WTC11 (cell line): ENCODE results near the gene DCAF15. TPM values are rescaled to one million over a fixed set of nuclear protein-coding genes. Genes with fewer than 3 reads are reported as not detected.

ENCODE experiments used
- ATAC-seq: fragments of 200-7000 bp; cut with Tn5 transposase; 2 replicates; pipeline ENCODE4 v1.10.0; 2021; ENCODE audit warnings: mild to moderate bottlenecking, moderate library complexity
- CTCF ChIA-PET: fragments of 300-600 bp; sonication (Branson Sonifier 250); formaldehyde crosslinking; loops from one replicate; lab custom pipeline; 2021; ENCODE audit warnings: antibody characterized with exemption; lab: Charles Lee
- POLR2A ChIA-PET: fragments of 350-600 bp; sonication (Branson Sonifier 250); formaldehyde crosslinking; loops from one replicate; lab custom pipeline; 2021; ENCODE audit warnings: antibody characterized with exemption; lab: Charles Lee
- DNase-seq: peaks from one replicate; pipeline ENCODE4 v3.0.0; 2021; ENCODE audit warnings: low spot score
- H3K27ac Mint-ChIP-seq: 2 replicates; pipeline ENCODE4 v1.8.0; 2021; ENCODE audit warnings: mixed read lengths
- H3K27me3 Mint-ChIP-seq: 2 replicates; pipeline ENCODE4 v1.8.0; 2021; ENCODE audit warnings: low read depth, mild to moderate bottlenecking, moderate library complexity, mixed read lengths
- H3K36me3 Mint-ChIP-seq: 2 replicates; pipeline ENCODE4 v1.8.0; 2021; ENCODE audit warnings: mixed read lengths
- H3K4me1 Mint-ChIP-seq: 2 replicates; pipeline ENCODE4 v1.8.0; 2022; ENCODE audit warnings: mixed read lengths
- H3K4me3 Mint-ChIP-seq: 2 replicates; pipeline ENCODE4 v1.8.0; 2021; ENCODE audit warnings: mild to moderate bottlenecking, moderate library complexity, mixed read lengths
- H3K9me3 Mint-ChIP-seq: 2 replicates; pipeline ENCODE4 v1.8.0; 2021; ENCODE audit warnings: mixed read lengths
- ATF2 ChIP-seq: sonication (generic); formaldehyde crosslinking; IDR thresholded peaks from 2 replicates; pipeline ENCODE4 v1.8.1; 2022; ENCODE audit warnings: low read depth, missing genetic modification reagents, borderline replicate concordance
- CBFB ChIP-seq: sonication (generic); formaldehyde crosslinking; IDR thresholded peaks from 2 replicates; pipeline ENCODE4 v1.8.1; 2022; ENCODE audit warnings: mild to moderate bottlenecking, low read depth, missing genetic modification reagents
- CREB1 ChIP-seq: sonication (generic); formaldehyde crosslinking; IDR thresholded peaks from 2 replicates; pipeline ENCODE4 v1.8.0; 2023; ENCODE audit warnings: mild to moderate bottlenecking, missing genetic modification reagents
- FOXJ3 ChIP-seq: sonication (generic); formaldehyde crosslinking; IDR thresholded peaks from 2 replicates; pipeline ENCODE4 v1.9.0; 2021; ENCODE audit warnings: missing genetic modification reagents, mild to moderate bottlenecking, borderline replicate concordance
- FOXP1 ChIP-seq: sonication (generic); formaldehyde crosslinking; IDR thresholded peaks from 2 replicates; pipeline ENCODE4 v1.8.0; 2022; ENCODE audit warnings: missing genetic modification reagents, mild to moderate bottlenecking, moderate library complexity, borderline replicate concordance
- NFATC4 ChIP-seq: fragments of 250-450 bp; sonication (Bioruptor Pico); IDR thresholded peaks from 2 replicates; pipeline ENCODE4 v1.9.0; 2021; ENCODE audit warnings: mild to moderate bottlenecking
- NR1H2 ChIP-seq: sonication (generic); formaldehyde crosslinking; IDR thresholded peaks from 2 replicates; pipeline ENCODE4 v1.9.0; 2021; ENCODE audit warnings: mild to moderate bottlenecking, moderate library complexity, missing genetic modification reagents
- NR3C1 ChIP-seq: sonication (generic); formaldehyde crosslinking; conservative IDR thresholded peaks from 2 replicates; pipeline ENCODE4 v1.8.1; 2023; ENCODE audit warnings: low read depth, mild to moderate bottlenecking, missing genetic modification reagents
- TEAD1 ChIP-seq: sonication (generic); formaldehyde crosslinking; IDR thresholded peaks from 2 replicates; pipeline ENCODE4 v1.8.0; 2022; ENCODE audit warnings: mild to moderate bottlenecking, missing genetic modification reagents
- TP53 ChIP-seq: sonication (generic); formaldehyde crosslinking; IDR thresholded peaks from 2 replicates; pipeline ENCODE4 v1.8.1; 2023; ENCODE audit warnings: mild to moderate bottlenecking, missing genetic modification reagents
- USF1 ChIP-seq: sonication (generic); formaldehyde crosslinking; IDR thresholded peaks from 2 replicates; pipeline ENCODE4 v1.8.0; 2022; ENCODE audit warnings: mild to moderate bottlenecking, missing genetic modification reagents
- ZNF121 ChIP-seq: sonication (generic); formaldehyde crosslinking; IDR thresholded peaks from 2 replicates; pipeline ENCODE4 v1.8.0; 2023; ENCODE audit warnings: missing genetic modification reagents
- ZNF317 ChIP-seq: sonication (generic); formaldehyde crosslinking; IDR thresholded peaks from 2 replicates; pipeline ENCODE4 v1.8.1; 2023; ENCODE audit warnings: low read depth, mild to moderate bottlenecking, moderate library complexity, missing genetic modification reagents, borderline replicate concordance
- total RNA-seq: library from RNA; stranded (reverse); gene quantifications from 3 replicates; pipeline ENCODE4 v1.2.3, GENCODE V29; 2021
- TF ChIP-seq, protein P1 (sequence below): sonication (generic); formaldehyde crosslinking; IDR thresholded peaks from 2 replicates; pipeline ENCODE4 v1.8.1; 2022; ENCODE audit warnings: missing genetic modification reagents, borderline replicate concordance
- TF ChIP-seq, protein P2 (sequence below): sonication (generic); formaldehyde crosslinking; IDR thresholded peaks from 2 replicates; pipeline ENCODE4 v1.8.0; 2023; ENCODE audit warnings: missing genetic modification reagents, mild to moderate bottlenecking, borderline replicate concordance
- TF ChIP-seq, protein P3 (sequence below): sonication (generic); formaldehyde crosslinking; IDR thresholded peaks from 2 replicates; pipeline ENCODE4 v1.8.1; 2023; ENCODE audit warnings: mild to moderate bottlenecking, missing genetic modification reagents, borderline replicate concordance

The DCAF15 gene
- total RNA-seq, 1 experiment from 2014 or later: 82.9 TPM

- no peak for TF ChIP-seq NR1H2
- TF ChIP-seq NR3C1: no peak
Measured at GRCh38 chr19:13997631-13997962, 45.3 kb downstream of the DCAF15 start (continued).

DNA sequence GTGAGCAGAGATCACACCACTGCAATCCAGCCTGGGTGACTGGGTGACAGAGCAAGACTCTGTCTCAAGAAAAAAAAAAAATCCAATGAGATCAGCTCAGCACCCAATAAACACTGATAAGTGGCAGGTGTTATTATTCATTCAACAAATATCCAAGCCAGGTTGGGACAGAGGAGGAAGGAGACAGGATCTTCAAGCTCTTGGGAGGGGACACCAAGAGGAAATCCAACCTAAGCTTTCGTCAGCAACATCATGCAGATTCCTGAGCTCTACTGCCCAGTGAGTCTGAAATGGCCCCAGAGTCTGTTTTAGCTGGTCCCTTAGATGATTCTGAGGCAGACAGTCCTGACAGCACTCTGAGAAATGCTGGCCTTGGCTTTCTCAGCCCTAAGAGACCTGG, 46.1 kb downstream of the DCAF15 start:
- no peak for ATAC-seq
- ChIA-PET CTCF (no interaction called here), POLR2A (no interaction called here)
- H3K9me3 Mint-ChIP-seq: peaks cover 11% of the 10 kb centered on the region
- no peak overlapping the region for H3K4me3 Mint-ChIP-seq
- TF ChIP-seq USF1 (no peak), TP53 (CRISPR knock-in tag) (no peak), ATF2 (CRISPR knock-in tag) (no peak), FOXP1 (CRISPR knock-in tag) (no peak), CBFB (CRISPR knock-in tag) (no peak), FOXJ3 (CRISPR knock-in tag) (no peak), ZNF121 (no peak), CREB1 (CRISPR knock-in tag) (no peak), ZNF317 (CRISPR knock-in tag) (no peak), TEAD1 (CRISPR knock-in tag) (no peak), NFATC4 (CRISPR knock-in tag) (no peak)
- TF ChIP-seq, protein P1, sequence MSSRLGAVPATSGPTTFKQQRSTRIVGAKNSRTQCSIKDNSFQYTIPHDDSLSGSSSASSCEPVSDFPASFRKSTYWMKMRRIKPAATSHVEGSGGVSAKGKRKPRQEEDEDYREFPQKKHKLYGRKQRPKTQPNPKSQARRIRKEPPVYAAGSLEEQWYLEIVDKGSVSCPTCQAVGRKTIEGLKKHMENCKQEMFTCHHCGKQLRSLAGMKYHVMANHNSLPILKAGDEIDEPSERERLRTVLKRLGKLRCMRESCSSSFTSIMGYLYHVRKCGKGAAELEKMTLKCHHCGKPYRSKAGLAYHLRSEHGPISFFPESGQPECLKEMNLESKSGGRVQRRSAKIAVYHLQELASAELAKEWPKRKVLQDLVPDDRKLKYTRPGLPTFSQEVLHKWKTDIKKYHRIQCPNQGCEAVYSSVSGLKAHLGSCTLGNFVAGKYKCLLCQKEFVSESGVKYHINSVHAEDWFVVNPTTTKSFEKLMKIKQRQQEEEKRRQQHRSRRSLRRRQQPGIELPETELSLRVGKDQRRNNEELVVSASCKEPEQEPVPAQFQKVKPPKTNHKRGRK (CRISPR knock-in tag): no peak
- TF ChIP-seq, protein P2, sequence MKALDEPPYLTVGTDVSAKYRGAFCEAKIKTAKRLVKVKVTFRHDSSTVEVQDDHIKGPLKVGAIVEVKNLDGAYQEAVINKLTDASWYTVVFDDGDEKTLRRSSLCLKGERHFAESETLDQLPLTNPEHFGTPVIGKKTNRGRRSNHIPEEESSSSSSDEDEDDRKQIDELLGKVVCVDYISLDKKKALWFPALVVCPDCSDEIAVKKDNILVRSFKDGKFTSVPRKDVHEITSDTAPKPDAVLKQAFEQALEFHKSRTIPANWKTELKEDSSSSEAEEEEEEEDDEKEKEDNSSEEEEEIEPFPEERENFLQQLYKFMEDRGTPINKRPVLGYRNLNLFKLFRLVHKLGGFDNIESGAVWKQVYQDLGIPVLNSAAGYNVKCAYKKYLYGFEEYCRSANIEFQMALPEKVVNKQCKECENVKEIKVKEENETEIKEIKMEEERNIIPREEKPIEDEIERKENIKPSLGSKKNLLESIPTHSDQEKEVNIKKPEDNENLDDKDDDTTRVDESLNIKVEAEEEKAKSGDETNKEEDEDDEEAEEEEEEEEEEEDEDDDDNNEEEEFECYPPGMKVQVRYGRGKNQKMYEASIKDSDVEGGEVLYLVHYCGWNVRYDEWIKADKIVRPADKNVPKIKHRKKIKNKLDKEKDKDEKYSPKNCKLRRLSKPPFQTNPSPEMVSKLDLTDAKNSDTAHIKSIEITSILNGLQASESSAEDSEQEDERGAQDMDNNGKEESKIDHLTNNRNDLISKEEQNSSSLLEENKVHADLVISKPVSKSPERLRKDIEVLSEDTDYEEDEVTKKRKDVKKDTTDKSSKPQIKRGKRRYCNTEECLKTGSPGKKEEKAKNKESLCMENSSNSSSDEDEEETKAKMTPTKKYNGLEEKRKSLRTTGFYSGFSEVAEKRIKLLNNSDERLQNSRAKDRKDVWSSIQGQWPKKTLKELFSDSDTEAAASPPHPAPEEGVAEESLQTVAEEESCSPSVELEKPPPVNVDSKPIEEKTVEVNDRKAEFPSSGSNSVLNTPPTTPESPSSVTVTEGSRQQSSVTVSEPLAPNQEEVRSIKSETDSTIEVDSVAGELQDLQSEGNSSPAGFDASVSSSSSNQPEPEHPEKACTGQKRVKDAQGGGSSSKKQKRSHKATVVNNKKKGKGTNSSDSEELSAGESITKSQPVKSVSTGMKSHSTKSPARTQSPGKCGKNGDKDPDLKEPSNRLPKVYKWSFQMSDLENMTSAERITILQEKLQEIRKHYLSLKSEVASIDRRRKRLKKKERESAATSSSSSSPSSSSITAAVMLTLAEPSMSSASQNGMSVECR: no peak
- TF ChIP-seq, protein P3, sequence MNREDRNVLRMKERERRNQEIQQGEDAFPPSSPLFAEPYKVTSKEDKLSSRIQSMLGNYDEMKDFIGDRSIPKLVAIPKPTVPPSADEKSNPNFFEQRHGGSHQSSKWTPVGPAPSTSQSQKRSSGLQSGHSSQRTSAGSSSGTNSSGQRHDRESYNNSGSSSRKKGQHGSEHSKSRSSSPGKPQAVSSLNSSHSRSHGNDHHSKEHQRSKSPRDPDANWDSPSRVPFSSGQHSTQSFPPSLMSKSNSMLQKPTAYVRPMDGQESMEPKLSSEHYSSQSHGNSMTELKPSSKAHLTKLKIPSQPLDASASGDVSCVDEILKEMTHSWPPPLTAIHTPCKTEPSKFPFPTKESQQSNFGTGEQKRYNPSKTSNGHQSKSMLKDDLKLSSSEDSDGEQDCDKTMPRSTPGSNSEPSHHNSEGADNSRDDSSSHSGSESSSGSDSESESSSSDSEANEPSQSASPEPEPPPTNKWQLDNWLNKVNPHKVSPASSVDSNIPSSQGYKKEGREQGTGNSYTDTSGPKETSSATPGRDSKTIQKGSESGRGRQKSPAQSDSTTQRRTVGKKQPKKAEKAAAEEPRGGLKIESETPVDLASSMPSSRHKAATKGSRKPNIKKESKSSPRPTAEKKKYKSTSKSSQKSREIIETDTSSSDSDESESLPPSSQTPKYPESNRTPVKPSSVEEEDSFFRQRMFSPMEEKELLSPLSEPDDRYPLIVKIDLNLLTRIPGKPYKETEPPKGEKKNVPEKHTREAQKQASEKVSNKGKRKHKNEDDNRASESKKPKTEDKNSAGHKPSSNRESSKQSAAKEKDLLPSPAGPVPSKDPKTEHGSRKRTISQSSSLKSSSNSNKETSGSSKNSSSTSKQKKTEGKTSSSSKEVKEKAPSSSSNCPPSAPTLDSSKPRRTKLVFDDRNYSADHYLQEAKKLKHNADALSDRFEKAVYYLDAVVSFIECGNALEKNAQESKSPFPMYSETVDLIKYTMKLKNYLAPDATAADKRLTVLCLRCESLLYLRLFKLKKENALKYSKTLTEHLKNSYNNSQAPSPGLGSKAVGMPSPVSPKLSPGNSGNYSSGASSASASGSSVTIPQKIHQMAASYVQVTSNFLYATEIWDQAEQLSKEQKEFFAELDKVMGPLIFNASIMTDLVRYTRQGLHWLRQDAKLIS (CRISPR knock-in tag): no peak
- no peaks in the 10 kb centered on the region for H3K27me3 Mint-ChIP-seq
- H3K4me1 Mint-ChIP-seq: peaks cover 7% of the 10 kb centered on the region
- no peak for DNase-seq
- peaks cover 31% of the 10 kb centered on the region for H3K36me3 Mint-ChIP-seq
- H3K27ac Mint-ChIP-seq: no peak overlapping the region
